Measurements from ENCODE around the gene ZNF316. TPM values are rescaled to one million over a fixed set of nuclear protein-coding genes. Genes with fewer than 3 reads are reported as not detected.

The ZNF316 gene
- total RNA-seq, 3 donors from 2014 or later: 22.3 to 40.9 (median 24.1) TPM

GRCh38 chr7:6641305-6642035 lies 4.4 kb downstream of the ZNF316 start:
- DNase-seq (no peak), ATAC-seq (no peak)
- no peak overlapping the region for H3K4me3 ChIP-seq
- no peaks in the 10 kb centered on the region for H3K36me3 ChIP-seq (ENCODE audit: low read depth)
- no peaks in the 10 kb centered on the region for H3K9me3 ChIP-seq
- TF ChIP-seq CTCF (IDR thresholded peaks at IDR 0.05): no peak
- H3K4me1 ChIP-seq (ENCODE audit: low read depth): peaks cover 6% of the 10 kb centered on the region
- intact Hi-C loops (cut with DNase I, micrococcal nuclease): no loop called here

GRCh38 chr7:6642239-6642839 lies 5.2 kb downstream of the ZNF316 start:
- ATAC-seq: no peak

GRCh38 chr7:6642861-6643640 lies 5.9 kb downstream of the ZNF316 start:
- DNase-seq (no peak), ATAC-seq (no peak)
- H3K9me3 ChIP-seq: no peaks in the 10 kb centered on the region
- H3K36me3 ChIP-seq (ENCODE audit: low read depth): no peaks in the 10 kb centered on the region
- intact Hi-C loops (cut with DNase I, micrococcal nuclease): no loop called here
- TF ChIP-seq CTCF (IDR thresholded peaks at IDR 0.05): no peak
- H3K4me3 ChIP-seq: no peak overlapping the region
- H3K4me1 ChIP-seq (ENCODE audit: low read depth): peaks cover 5% of the 10 kb centered on the region

More at GRCh38 chr7:6642239-6642839, 5.2 kb downstream of the ZNF316 start:
- intact Hi-C loops (cut with DNase I, micrococcal nuclease): no loop called here
- Histone ChIP-seq H3K9me3 (no peaks in the 10 kb centered on the region), H3K4me3 (no peak overlapping the region), H3K36me3 (ENCODE audit: low read depth) (no peaks in the 10 kb centered on the region), H3K4me1 (ENCODE audit: low read depth) (peaks cover 5% of the 10 kb centered on the region)
- no peak for DNase-seq
- TF ChIP-seq CTCF (IDR thresholded peaks at IDR 0.05): no peak

- H3K4me3 ChIP-seq: no peak overlapping the region
- ATAC-seq: no peak
- TF ChIP-seq CTCF (IDR thresholded peaks at IDR 0.05): no peak
- no peaks in the 10 kb centered on the region for H3K4me1 ChIP-seq (ENCODE audit: low read depth)
- H3K36me3 ChIP-seq (ENCODE audit: low read depth): no peaks in the 10 kb centered on the region
- no peaks in the 10 kb centered on the region for H3K9me3 ChIP-seq
- intact Hi-C loops (cut with DNase I, micrococcal nuclease): no loop called here
- no peak for DNase-seq
Measured at GRCh38 chr7:6643915-6644625, 7.0 kb downstream of the ZNF316 start.

GRCh38 chr7:6644728-6645127 lies 7.6 kb downstream of the ZNF316 start:
- TF ChIP-seq CTCF (IDR thresholded peaks at IDR 0.05): no peak
- H3K36me3 ChIP-seq (ENCODE audit: low read depth): no peaks in the 10 kb centered on the region
- H3K4me3 ChIP-seq: no peak overlapping the region
- intact Hi-C loops (cut with DNase I, micrococcal nuclease): no loop called here
- no peak for ATAC-seq
- no peaks in the 10 kb centered on the region for H3K9me3 ChIP-seq
- H3K4me1 ChIP-seq (ENCODE audit: low read depth): no peaks in the 10 kb centered on the region
- no peak for DNase-seq

All from mucosa of descending colon (tissue), 3 donors.